ENCODE data around the gene LDLRAD2.
"Not testable (repeated sequence)": the region's sequence is repeated elsewhere in the genome, so short reads cannot be mapped to it uniquely, and the experiment has no call there.

Gene LDLRAD2

DNA sequence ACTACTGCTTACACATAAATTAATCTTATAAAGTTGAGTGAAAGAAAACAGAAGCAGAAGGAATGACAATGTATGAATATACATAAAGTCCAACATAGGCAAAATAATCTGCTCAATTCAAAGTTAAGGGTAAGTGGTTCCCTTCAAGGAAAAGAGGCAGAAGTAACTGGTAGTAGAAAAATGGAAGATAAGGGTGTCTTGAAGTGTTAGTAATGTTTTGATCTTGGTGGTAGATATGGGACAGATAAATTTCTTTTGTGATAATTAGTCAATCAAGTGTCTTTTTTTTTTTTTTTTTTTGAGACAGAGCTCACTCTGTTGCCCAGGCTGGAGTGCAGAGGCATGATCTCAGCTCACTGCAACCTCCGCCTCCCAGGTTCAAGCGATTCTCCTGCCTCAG, 41.9 kb upstream of the LDLRAD2 start:
- no peak for DNase-seq (ENCODE audit: low spot score)
- TF ChIP-seq, protein P1, sequence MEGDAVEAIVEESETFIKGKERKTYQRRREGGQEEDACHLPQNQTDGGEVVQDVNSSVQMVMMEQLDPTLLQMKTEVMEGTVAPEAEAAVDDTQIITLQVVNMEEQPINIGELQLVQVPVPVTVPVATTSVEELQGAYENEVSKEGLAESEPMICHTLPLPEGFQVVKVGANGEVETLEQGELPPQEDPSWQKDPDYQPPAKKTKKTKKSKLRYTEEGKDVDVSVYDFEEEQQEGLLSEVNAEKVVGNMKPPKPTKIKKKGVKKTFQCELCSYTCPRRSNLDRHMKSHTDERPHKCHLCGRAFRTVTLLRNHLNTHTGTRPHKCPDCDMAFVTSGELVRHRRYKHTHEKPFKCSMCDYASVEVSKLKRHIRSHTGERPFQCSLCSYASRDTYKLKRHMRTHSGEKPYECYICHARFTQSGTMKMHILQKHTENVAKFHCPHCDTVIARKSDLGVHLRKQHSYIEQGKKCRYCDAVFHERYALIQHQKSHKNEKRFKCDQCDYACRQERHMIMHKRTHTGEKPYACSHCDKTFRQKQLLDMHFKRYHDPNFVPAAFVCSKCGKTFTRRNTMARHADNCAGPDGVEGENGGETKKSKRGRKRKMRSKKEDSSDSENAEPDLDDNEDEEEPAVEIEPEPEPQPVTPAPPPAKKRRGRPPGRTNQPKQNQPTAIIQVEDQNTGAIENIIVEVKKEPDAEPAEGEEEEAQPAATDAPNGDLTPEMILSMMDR (IDR thresholded peaks at IDR 0.05; ENCODE audit: borderline replicate concordance, control extremely low read depth, extremely low read depth, insufficient read depth, missing control alignments) = no peak
- in situ Hi-C loops (cut with MboI; ENCODE audit: low sequenced_read_pairs, unreplicated experiment) = no loop called here

GRCh38 chr1:21770602-21771001, 41.5 kb upstream of the LDLRAD2 start:
- in situ Hi-C loops (cut with MboI; ENCODE audit: low sequenced_read_pairs, unreplicated experiment); DNase-seq (ENCODE audit: low spot score): not testable (repeated sequence)

GRCh38 chr1:21771672-21772071, 40.4 kb upstream of the LDLRAD2 start:
- DNase-seq (ENCODE audit: low spot score); in situ Hi-C loops (cut with MboI; ENCODE audit: low sequenced_read_pairs, unreplicated experiment): not testable (repeated sequence)

- peak; percentile 34 for DNase-seq (ENCODE audit: low spot score)
- in situ Hi-C loops (cut with MboI; ENCODE audit: low sequenced_read_pairs, unreplicated experiment) = no loop called here
These were observed 38.5 kb upstream of the LDLRAD2 start for GRCh38 chr1:21773585-21773984.

DNA sequence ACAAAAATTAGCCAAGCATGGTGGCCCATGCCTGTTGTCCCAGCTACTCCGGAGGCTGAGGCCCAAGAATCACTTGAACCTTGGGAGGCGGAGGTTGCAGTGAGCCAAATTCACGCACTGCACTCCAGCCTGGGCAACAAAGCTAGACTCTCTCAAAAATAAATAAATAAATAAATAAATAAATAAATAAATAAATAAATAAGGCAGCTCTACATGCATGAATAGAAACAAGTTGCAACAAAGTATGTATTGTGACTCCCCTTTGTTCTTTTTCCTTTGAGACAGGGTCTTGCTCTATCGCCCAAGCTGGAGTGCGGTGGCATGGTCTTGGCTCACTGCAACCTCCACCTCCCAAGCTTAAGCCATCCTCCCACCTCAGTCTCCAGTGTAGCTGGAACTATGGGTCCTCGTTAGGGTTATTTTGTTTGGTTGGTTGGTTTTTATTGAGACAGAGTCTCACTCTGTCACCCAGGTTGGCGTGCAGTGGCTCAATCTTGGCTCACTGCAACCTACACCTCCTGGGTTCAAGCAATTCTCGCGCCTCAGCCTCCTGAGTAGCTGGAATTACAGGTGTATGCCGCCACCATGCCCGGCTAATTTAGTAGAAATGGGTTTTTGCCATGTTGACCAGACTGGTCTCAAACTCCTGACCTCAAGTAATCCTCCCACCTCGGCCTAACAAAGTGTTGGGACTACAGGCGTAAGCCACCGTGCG, 37.1 kb upstream of the LDLRAD2 start:
- in situ Hi-C loops (cut with MboI; ENCODE audit: low sequenced_read_pairs, unreplicated experiment) = no loop called here
- no peak for DNase-seq (ENCODE audit: low spot score)
- TF ChIP-seq, protein P1 (IDR thresholded peaks at IDR 0.05; ENCODE audit: borderline replicate concordance, control extremely low read depth, extremely low read depth, insufficient read depth, missing control alignments) = no peak

More at GRCh38 chr1:21773585-21773984, 38.5 kb upstream of the LDLRAD2 start:
- TF ChIP-seq, protein P1 (IDR thresholded peaks at IDR 0.05; ENCODE audit: borderline replicate concordance, control extremely low read depth, extremely low read depth, insufficient read depth, missing control alignments) = no peak

- no peak for DNase-seq (ENCODE audit: low spot score)
- in situ Hi-C loops (cut with MboI; ENCODE audit: low sequenced_read_pairs, unreplicated experiment) = no loop called here
- TF ChIP-seq, protein P1 (IDR thresholded peaks at IDR 0.05; ENCODE audit: borderline replicate concordance, control extremely low read depth, extremely low read depth, insufficient read depth, missing control alignments) = no peak
These were observed 36.5 kb upstream of the LDLRAD2 start for GRCh38 chr1:21775550-21775914.

GRCh38 chr1:21775985-21776562, 36.0 kb upstream of the LDLRAD2 start:
- in situ Hi-C loops (cut with MboI; ENCODE audit: low sequenced_read_pairs, unreplicated experiment) = no loop called here
- TF ChIP-seq, protein P1 (IDR thresholded peaks at IDR 0.05; ENCODE audit: borderline replicate concordance, control extremely low read depth, extremely low read depth, insufficient read depth, missing control alignments) = no peak
- no peak for DNase-seq (ENCODE audit: low spot score)

DNA sequence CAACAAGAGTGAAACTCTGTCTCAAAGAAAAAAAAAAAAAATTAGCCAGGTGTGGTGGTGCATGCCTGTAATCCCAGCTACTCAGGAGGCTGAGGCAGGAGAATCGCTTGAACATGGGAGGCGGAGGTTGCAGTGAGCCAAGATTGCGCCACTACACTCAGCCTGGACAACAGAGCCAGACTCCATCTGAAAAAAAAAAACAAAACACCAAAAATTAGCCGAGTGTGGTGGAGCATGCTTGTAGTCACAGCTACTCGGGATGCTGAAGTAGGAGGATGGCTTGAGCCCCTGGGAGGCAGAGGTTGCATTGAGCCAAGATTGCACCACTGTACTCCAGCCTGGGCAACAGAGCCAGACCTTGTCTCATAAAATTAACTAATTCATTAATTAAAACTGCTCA, 35.1 kb upstream of the LDLRAD2 start:
- DNase-seq (ENCODE audit: low spot score); in situ Hi-C loops (cut with MboI; ENCODE audit: low sequenced_read_pairs, unreplicated experiment): not testable (repeated sequence)

All from GM13976 (cell line).